Adrenal gland (tissue), 12 donors: ENCODE measurements around the gene CCDC149. TPM values are rescaled to one million over a fixed set of nuclear protein-coding genes. Genes with fewer than 3 reads are reported as not detected.

ENCODE experiments used
- DNase-seq, 7 donors: peaks; one replicate each; pipeline ENCODE4 v3.0.0-alpha.2; 2019 to 2020
- H3K27ac ChIP-seq, 5 donors: fragments of 200-600 bp; sonication (generic) in 4 of 5; 1 replicate in 3 of 5; 2 replicates in 2 of 5; pipeline versions ENCODE4 v1.5.1 to v1.8.0; 2016 to 2020; ENCODE audit warnings: mild to moderate bottlenecking in 1 of 5
- H3K27me3 ChIP-seq: fragments of 200-600 bp; 2 replicates; pipeline ENCODE4 v1.8.0; 2021
- H3K36me3 ChIP-seq, 2 donors: fragments of 200-600 bp; replicated peaks in 1 of 2; 1 replicate in 1 of 2; 2 replicates in 1 of 2; pipeline versions ENCODE4 v1.5.1 to v1.8.0; 2018 to 2022
- H3K4me1 ChIP-seq, 2 donors: fragments of 200-600 bp; replicated peaks in 1 of 2; 1 replicate in 1 of 2; 2 replicates in 1 of 2; pipeline versions ENCODE4 v1.5.1 to v1.8.0; 2018 to 2021
- H3K4me3 ChIP-seq, 4 donors: fragments of 200-600 bp; sonication (generic) in 3 of 4; one replicate each; pipeline ENCODE4 v1.5.1; 2016 to 2018
- H3K9me3 ChIP-seq, 3 donors: fragments of 200-600 bp; sonication (generic) in 1 of 3; replicated peaks in 1 of 3; 1 replicate in 2 of 3; 2 replicates in 1 of 3; pipeline versions ENCODE4 v1.5.1 to v1.8.0; 2016 to 2021
- POLR2A ChIP-seq, 2 donors: fragments of 450-650 bp; IDR thresholded peaks; one replicate each; pipeline ENCODE4 v1.6.1; 2017; ENCODE audit warnings: antibody characterized with exemption in 2 of 2, mild to moderate bottlenecking in 2 of 2, moderate library complexity in 1 of 2
- WGBS, 4 donors: extraction: QIAGEN DNeasy Blood & Tissue Kit in 2 of 4; methylation state at CpG; one replicate each; pipeline versions ENCODE4 v1.1.5 to v1.1.7; 2013 to 2017; 5-methylcytosine and 5-hydroxymethylcytosine counted together
- intact Hi-C, 2 donors: fragments of 100-400 bp; cut with DNase I; formaldehyde crosslinking; loops; one replicate each; pipeline versions ENCODE4 v1.14.1 to v1.15.0; 2022 to 2023
- polyA plus RNA-seq, 3 donors: library from polyadenylated mRNA; stranded (reverse); fragments of 200-250 nt in 2 of 3; fragments of 350-450 nt in 1 of 3; fragmentation: Illumina TruSeq in 1 of 3; extraction: RNeasy Lipid Tissue Mini Kit (QIAGEN cat#74804) in 1 of 3; gene quantifications; one replicate each; pipeline ENCODE4 v1.2.3, GENCODE V29; 2013 to 2014
- total RNA-seq, 9 donors: library from RNA; depleted of rRNA in 4 of 9; stranded (reverse); fragments of >200 nt in 4 of 9; fragments of 120-200 nt in 1 of 9; fragmentation: NEBNext Ultra II Directional in 1 of 9; extraction: Animal tissue kit (Norgen Biotek cat#: 25700) in 1 of 9; gene quantifications; one replicate each; pipeline versions ENCODE4 v1.1.0 to v1.2.4, GENCODE V29; 2013 to 2023
- TF ChIP-seq, protein P1 (sequence below), 6 experiments: fragments of 450-650 bp in 4 of 6; fragments of 200-600 bp in 2 of 6; sonication (generic) in 1 of 6; IDR thresholded peaks; 1 replicate in 5 of 6; 2 replicates in 1 of 6; pipeline versions ENCODE4 v1.5.1 to v1.8.0; 2016 to 2021; ENCODE audit warnings: antibody characterized with exemption in 6 of 6, mild to moderate bottlenecking in 2 of 6, moderate library complexity in 1 of 6
- donor health status: healthy with polysubstance abuse.
- donor health status: Bipolar disorder and iron deficiency.
- donor health status: DM: yes; HTN: yes; CAD: no.
- donor health status: DM: no; HTN: no; CAD: no.
- donor health status: DM: no; HTN: no; CAD: no.
- donor health status: DM: yes; HTN: yes; CAD: no.

CCDC149 gene
- total and polyA plus RNA-seq, 12 donors = 3.6 to 13.0 (median 8.4) TPM

DNA sequence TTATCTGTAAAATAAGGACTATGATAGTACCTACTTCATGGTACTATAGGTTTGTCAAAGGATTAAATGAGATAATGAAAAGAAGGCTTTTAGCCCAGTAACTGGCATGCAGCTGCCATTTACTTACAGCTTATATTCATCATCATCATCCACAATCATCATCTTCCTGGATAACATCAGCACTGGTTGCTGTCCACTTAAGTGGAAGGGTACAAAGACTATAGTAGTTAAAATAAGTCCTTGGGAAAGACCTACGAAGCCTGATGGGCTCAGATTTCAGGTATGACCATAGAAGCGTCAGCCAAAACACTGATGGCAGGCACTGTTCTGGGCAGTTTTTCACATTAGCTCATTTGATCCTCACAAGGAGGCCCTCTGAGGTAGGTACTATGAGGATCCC is 20.6 kb downstream of the CCDC149 start:
- H3K27me3 ChIP-seq = no peaks in the 10 kb centered on the region
- no peak for DNase-seq
- no peak for TF ChIP-seq POLR2A (IDR thresholded peaks at IDR 0.05)
- TF ChIP-seq, protein P1, sequence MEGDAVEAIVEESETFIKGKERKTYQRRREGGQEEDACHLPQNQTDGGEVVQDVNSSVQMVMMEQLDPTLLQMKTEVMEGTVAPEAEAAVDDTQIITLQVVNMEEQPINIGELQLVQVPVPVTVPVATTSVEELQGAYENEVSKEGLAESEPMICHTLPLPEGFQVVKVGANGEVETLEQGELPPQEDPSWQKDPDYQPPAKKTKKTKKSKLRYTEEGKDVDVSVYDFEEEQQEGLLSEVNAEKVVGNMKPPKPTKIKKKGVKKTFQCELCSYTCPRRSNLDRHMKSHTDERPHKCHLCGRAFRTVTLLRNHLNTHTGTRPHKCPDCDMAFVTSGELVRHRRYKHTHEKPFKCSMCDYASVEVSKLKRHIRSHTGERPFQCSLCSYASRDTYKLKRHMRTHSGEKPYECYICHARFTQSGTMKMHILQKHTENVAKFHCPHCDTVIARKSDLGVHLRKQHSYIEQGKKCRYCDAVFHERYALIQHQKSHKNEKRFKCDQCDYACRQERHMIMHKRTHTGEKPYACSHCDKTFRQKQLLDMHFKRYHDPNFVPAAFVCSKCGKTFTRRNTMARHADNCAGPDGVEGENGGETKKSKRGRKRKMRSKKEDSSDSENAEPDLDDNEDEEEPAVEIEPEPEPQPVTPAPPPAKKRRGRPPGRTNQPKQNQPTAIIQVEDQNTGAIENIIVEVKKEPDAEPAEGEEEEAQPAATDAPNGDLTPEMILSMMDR (IDR thresholded peaks at IDR 0.05) = no peak
- no peaks in the 10 kb centered on the region for H3K4me1 ChIP-seq
- whole genome bisulfite sequencing, 4 donors = 89 to 100% (median 93%) methylated on average over 2 of the region's 2 CpGs
- no peaks in the 10 kb centered on the region for H3K9me3 ChIP-seq
- H3K4me3 ChIP-seq = no peak overlapping the region
- intact Hi-C loops = no loop called here
- H3K27ac ChIP-seq = no peak overlapping the region
- H3K36me3 ChIP-seq = no peaks in the 10 kb centered on the region

- no peak for TF ChIP-seq POLR2A (IDR thresholded peaks at IDR 0.05)
- TF ChIP-seq, protein P1 (IDR thresholded peaks at IDR 0.05) = no peak
- Histone ChIP-seq H3K9me3 (no peaks in the 10 kb centered on the region), H3K27me3 (no peaks in the 10 kb centered on the region), H3K27ac (no peak overlapping the region), H3K36me3 (no peaks in the 10 kb centered on the region), H3K4me1 (no peaks in the 10 kb centered on the region), H3K4me3 (no peak overlapping the region)
- intact Hi-C loops = no loop called here
- no peak for DNase-seq
- WGBS, 4 donors = 89 to 94% (median 91%) methylated on average over 6 of the region's 6 CpGs
Observed at GRCh38 chr4:24890561-24891126, 22.2 kb downstream of the CCDC149 start.

- WGBS, 4 donors = 90 to 97% (median 94%) methylated on average over 3 of the region's 3 CpGs
- Histone ChIP-seq H3K27ac (no peak overlapping the region), H3K4me1 (no peaks in the 10 kb centered on the region), H3K9me3 (no peaks in the 10 kb centered on the region), H3K36me3 (no peaks in the 10 kb centered on the region), H3K4me3 (no peak overlapping the region), H3K27me3 (no peaks in the 10 kb centered on the region)
- DNase-seq = no peak
- TF ChIP-seq POLR2A (IDR thresholded peaks at IDR 0.05) = no peak
- TF ChIP-seq, protein P1 (IDR thresholded peaks at IDR 0.05) = no peak
- intact Hi-C loops = no loop called here
Observed at GRCh38 chr4:24889991-24890390, 22.9 kb downstream of the CCDC149 start.

- H3K27me3 ChIP-seq = no peaks in the 10 kb centered on the region
- no peak for DNase-seq
- no peak overlapping the region for H3K27ac ChIP-seq
- no peaks in the 10 kb centered on the region for H3K9me3 ChIP-seq
- H3K36me3 ChIP-seq = no peaks in the 10 kb centered on the region
- WGBS, 4 donors = 84 to 92% (median 88%) methylated on average over 8 of the region's 8 CpGs
- TF ChIP-seq, protein P1 (IDR thresholded peaks at IDR 0.05) = no peak
- TF ChIP-seq POLR2A (IDR thresholded peaks at IDR 0.05) = no peak
- intact Hi-C loops = no loop called here
- H3K4me3 ChIP-seq = no peak overlapping the region
- no peaks in the 10 kb centered on the region for H3K4me1 ChIP-seq
Observed at GRCh38 chr4:24888475-24889344, 24.1 kb downstream of the CCDC149 start.
